GM20431 (cell line): ENCODE data around the gene CLDN15.
"Not testable (repeated sequence)": the region's sequence is repeated elsewhere in the genome, so short reads cannot be mapped to it uniquely, and the experiment has no call there.

ENCODE experiments used
- in situ Hi-C: fragments of 300-500 bp; cut with MseI, MboI; formaldehyde crosslinking; loops from one replicate; pipeline ENCODE4 v1.15.0; 2020; ENCODE audit warnings: low sequenced_read_pairs; ENCODE audit not compliant: unreplicated experiment

CLDN15 gene

DNA sequence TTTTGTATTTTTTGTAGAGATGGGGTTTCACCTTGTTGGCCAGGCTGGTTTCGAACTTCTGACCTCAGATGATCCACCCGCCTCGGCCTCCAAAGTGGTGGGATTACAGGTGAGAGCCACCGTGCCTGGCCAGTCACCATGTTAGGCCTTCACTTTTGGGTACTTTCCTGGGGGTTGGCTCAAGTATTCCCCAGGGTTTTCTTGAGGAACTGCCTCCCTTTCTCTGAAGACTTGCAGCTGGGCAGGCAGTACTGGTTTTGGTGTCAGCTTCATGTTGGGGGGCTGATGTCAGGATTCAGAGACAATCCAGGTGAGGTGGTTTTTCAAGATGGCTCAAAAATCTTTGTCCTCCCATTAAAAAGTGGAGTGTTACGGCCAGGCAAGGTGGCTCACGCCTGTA lies 12.0 kb downstream of the CLDN15 start:
- in situ Hi-C loops = no loop called here

DNA sequence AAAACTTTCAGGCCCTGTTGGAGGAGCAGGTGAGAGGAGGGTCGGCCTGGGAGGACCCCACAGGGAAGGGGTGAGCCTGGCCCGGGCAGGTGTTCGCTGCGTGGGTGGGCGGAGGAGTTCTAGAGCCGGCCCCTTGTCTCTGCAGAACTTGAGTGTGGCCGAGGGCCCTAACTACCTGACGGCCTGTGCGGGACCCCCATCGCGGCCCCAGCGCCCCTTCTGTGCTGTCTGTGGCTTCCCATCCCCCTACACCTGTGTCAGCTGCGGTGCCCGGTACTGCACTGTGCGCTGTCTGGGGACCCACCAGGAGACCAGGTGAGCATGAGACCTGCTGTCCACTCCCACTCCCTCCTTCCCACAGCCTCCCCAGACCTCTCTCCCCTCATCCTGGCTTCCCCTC lies 14.1 kb downstream of the CLDN15 start:
- in situ Hi-C loops = no loop called here

DNA sequence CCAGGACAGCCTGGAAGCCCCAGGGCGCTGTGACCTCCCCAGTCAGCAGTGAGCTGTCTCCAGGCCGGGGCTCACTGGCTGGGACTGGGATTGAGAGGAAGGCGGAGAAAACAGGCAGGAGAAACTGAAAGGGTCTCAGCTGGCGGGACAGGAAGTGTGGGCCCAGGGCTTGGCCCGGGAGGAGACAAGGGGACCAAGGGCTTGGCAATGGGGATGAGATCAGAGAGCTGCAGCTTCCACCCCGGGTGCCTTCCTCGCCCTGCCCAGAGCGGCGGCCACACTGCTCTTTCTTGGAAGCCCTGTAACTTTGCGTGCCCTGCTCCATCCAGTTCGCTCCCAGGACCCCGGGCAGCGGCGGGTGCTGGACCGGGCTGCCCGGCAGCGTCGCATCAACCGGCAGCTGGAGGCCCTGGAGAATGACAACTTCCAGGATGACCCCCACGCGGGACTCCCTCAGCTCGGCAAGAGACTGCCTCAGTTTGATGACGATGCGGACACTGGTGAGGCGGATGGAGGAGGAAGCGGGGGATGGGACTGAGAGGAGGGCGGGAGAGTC lies 15.2 kb downstream of the CLDN15 start:
- in situ Hi-C loops = no loop called here

DNA sequence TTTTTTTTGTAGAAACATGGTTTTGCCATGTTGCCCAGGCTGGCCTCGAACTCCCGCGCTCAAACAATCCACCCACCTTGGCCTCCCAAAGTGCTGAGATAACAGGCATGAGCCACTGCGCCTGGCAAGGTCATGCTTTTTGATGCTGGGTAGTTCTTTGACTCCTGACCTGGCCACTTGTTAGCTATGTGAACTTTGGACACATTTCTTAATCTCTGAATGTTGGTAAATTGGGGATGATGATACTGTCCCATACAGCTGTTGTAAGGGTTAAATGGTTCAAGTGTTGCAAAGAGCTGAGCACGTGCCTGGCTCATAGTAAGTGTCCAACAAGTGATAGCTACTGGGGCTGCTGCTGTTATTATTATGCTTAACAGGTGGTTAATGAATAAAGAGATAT lies 17.3 kb downstream of the CLDN15 start:
- in situ Hi-C loops = no loop called here

DNA sequence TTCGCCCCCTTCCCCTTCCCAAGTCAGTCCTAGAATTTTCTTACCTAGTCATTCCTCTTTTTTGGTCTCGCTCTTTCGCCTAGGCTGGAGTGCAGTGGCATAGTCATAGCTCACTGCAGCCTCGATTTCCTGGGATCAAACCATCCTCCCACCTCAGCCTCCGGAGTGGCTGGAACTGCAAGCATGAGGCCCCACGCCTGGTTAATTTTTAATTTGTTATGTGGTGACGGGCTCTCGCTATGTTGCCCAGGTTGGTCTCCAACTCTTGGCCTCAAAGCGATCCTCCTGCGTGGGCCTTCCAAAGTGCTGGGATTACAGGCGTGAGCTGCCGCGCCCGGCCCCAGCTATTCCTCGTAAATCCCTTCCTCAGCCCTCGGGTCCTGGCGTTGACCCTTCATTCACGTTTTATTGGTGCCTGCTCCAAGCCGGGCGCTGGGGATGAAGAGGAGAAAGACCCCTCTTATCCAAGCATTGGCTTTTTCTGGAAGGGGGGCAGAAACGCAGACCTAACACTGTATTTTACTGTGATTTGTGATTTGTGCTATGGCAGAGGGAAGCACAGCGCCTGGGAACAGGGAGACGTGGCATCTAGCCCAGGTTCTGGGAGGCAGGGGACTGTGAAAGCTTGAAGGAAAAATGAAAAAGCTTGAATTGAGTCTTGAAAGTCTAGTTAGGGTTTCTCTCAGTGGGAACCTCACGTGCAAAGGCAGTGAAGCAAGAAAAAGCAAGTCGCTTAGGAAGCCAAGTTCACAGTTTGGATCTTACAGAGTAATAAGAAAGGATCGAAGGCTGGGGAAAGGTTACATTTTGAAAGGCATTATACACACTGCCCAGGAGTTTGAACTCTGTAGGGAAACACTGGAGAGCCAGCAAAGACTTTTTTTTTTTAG lies 19.1 kb downstream of the CLDN15 start:
- in situ Hi-C loops = no loop called here

DNA sequence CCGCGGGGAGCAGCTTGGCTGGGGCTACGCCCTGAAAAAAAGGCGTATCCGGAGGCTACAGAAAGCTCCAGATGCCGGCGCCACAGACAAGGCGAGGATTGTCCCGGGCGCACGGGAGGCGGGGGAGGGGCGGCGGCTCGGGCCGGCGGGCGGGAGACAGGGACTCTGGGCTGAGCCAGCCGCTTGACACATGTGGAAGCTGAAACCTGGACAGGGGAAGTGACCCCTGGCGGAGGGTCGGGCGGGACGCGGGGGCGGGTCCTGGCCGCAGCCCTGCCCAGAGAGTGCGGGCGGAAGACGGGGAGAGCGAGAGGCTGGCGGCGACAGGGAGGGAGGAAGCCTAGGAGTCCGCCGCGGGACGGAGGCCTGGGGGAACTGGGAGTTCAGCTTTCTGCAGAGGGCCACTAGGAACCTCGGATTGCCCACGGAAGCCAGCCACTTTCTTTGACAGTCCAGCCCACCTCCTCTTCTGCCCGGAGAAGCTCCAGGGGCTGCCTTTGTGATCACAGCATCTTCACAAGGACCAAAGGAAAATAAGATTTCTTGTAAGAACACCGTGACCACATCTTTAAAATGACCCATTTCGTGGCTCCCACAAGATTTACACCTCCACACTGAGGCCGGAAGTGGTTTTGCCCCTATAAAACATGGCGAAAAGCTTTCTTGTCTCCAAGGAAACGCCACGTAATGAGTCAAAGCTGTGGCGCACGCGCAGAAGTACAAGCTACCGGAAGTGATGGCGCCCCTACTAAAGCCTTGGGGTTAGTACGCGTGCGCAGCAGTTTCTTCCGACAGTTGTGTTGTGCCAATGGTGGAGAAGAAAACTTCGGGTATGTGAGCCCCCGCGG lies 20.0 kb downstream of the CLDN15 start, which contains the start of the genes PLOD3 and ZNHIT1:
TSS of gene PLOD3 (minus strand) at position 194 of the 848 bp plus-strand sequence. CDS start 307 bp downstream, outside the sequence.
TSS of gene ZNHIT1 (plus strand) at position 778 of the 848 bp plus-strand sequence. CDS start at position 809, 31 bp downstream.
- in situ Hi-C loops = no loop called here

DNA sequence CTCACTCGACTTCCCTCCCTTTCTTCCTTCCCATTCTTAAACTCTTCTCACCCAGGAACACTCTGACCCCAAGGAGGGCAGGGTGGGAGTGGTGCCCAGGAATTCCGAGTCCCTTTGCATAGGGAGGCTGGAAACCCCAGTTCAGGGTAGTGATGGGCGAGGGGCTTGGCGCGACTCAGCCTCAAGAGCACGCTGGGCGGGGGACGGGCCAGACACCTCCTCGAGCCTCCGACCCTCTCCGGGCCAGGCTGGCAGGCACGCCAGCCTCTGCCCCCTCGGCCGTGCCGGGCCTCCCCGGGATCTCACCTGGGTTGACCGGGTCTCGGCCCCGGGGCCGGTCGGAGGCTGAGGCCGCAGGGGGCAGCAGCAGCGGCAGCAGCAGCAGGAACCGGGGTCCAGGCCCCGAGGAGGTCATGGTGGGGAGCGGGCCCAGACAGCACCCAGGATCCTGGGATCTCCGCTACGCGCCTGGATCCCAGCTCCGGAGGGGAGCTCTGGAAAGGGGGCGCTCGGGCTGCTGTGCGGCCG lies 20.7 kb downstream of the CLDN15 start:
- in situ Hi-C loops = no loop called here

DNA sequence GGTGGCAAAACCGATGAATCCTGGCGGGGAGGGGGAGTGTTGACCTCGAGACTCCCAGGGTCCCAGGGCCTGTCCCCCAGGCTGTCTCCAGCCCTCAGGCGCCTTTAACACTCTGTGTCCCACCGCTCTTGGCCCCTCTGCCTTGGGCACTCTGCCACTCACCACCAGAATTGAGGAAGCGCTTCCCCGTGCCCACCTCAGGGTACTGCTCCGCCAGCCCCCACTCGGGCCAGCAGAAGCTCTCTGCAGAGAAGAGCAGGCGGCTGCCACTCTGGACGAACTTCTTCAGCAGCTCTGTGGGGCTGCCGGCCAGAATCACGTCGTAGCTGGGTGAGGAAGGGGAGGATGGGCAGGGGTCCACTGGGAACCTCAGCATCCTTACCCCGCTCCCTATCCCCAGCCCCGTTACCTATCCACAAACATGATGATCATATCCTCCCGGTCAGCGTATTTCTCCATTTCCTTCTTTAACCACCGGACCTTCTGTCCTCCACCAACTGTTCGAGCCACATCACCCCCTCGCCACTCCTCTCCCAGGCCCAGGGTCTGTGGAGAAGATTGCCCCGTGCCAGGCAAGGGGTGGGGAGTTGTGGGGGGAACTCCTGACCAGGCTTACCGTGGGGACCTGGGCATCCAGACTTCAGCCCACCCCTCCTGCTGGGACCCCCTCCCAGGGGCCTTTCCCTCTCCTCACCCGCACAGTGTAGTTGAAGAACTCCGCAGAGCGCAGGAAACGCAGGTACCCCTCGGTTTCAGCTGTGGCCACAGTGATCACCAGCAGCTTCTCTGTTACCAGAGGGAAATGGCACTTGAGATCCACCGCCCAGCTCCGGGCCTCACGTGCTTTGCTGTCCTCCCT lies 21.4 kb downstream of the CLDN15 start:
- in situ Hi-C loops = no loop called here

DNA sequence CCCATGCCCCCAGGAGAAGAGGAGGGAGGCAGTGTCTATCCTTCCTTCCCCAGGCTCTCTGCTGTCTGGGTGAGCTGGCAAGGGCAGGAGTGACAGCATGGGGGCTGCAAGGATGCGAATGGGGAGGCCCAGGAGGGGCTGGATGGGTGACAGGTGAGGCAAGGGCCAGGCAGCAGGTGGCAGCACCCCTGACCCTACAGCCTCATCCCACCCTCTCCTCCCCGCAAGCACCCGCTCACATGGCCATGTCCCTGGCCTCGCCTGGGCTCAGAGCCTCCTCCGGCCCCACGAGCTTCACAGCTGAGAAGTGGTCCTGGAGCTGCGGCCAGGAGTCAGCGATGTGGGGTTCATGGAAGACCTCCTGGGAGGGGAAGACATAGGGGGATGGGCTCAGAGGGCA lies 25.6 kb downstream of the CLDN15 start:
- in situ Hi-C loops = no loop called here

DNA sequence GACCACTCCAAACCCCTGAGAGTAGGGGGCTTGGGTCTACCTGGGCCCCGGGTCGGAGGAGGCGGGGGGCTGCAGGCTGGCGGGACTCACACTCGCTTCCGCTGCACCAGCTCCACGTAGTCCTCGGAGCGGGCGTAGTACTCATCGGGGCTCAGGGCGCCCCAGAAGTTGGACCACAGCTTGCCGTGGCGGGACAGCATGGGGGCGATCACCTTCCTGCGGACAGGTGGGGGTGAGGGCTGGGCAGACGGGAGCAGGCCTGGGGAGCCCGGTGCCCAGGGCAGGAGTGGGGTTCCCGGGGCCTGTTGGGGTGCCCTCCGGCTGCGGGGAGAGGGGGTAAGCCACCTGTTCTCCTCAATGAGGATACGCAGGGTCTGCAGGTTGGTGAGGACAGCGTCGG lies 26.1 kb downstream of the CLDN15 start:
- in situ Hi-C loops = no loop called here

DNA sequence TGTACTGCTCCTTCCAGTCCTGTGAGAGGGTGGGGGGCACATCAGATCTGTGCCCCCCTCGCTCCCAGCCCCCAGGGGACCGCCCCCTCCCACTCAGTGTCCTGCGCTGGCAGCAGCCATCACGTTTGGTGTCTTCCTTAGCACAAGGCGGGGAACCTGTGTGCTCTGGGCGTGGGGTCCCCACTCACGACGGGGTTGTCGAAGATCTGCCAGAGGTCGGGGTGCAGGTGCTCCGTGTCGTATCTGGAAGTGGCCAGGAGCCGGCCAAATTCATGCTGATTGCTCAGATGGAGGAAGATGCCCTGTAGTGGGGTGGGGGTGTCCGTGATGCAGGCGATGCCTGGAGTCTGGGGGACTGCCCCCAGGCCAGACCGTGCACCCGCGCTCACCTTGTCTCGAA lies 27.5 kb downstream of the CLDN15 start:
- in situ Hi-C loops = no loop called here

DNA sequence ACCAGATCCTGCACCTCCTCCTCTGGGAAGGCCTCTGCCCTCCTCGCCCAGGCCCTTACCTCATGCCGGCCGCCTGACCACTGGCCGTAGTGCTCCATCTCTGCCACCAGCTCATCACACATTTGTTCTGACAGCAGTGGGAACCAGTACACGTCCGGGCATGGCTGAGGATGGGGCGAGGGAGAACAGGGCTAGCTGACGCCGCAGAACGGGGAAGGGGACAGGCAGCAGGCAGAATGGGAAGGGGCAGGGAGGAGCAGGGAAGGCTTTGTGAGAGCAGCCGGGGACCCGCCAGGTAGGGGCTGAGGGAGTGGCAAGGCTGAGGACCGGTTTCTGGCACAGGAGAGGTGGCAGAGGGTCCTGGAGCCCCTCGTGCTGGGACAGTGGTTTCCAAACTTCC lies 28.8 kb downstream of the CLDN15 start:
- in situ Hi-C loops = no loop called here

DNA sequence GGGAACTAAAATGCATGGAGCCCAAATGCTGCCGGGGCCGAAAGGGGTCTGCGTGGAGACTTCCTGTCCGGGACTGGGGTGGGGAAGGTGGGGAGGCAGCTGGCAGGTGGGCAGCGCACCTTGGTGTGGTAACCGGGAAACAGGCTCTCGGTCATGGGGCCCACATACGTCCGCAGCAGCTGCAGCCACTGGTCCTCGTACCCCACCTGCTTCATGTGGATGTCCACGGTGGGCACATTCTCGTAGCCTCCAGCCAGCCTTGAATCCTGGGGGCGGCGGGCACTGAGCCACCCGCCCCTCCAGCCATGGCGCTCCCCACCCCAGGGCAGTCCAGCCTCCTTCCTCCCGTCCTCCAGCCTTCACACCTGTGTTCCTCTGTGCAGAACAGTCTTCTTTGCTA lies 30.1 kb downstream of the CLDN15 start:
- in situ Hi-C loops = no loop called here

DNA sequence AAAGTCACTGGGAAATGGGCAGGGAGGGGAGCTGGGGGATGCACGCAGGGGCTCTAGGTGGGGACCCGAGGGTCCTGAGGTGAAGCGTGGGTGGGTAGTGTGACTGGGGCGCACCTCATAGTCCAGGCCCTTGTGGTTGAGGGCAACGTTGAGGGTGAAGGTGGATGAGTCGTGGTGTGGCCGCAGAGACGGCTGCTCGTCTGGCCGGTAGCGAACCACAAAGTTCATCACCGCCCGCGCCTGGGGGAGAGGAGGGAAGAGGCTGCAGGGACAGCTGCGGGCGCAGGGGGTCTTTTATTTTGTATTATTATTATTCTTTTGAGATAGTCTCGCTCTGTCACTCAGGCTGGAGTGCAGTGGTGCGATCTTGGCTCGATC lies 30.9 kb downstream of the CLDN15 start:
- in situ Hi-C loops = no loop called here

DNA sequence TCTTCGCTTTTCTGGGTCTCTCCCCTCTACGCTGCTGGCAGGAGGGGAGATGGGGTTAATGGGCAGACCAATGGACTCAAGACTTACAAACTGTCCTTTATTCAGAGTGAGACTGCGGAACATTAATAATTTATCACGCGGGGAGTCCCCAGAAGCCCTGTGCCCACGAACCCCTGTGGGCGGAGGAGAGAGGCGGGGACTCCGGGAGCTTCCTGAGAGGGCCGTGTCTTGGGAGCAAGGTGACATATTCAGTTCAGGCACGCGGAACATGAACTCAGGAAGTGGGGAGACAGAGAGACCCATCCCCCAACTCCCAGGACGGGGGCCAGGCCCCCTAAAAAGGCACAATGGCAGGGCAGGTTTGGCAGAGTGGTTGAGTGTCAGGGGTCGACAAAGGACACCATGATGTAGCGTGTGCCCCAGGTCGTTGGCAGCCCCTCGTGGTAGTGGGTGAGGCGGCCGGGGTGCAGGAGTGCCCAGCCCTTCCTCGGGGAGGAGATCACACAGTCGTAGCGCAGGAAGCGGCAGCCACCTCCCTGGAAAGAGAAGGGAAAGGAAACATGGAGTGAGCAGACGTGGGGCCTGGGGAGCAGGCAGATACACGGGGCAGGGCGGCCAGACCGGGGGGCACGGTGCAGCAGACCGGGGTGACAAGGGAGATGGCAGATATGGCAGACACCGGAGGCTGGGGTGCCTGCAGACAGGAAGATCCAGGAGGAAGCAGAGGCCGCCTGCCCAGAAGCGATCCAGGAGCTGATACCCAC lies 31.5 kb downstream of the CLDN15 start:
- in situ Hi-C loops = no loop called here

DNA sequence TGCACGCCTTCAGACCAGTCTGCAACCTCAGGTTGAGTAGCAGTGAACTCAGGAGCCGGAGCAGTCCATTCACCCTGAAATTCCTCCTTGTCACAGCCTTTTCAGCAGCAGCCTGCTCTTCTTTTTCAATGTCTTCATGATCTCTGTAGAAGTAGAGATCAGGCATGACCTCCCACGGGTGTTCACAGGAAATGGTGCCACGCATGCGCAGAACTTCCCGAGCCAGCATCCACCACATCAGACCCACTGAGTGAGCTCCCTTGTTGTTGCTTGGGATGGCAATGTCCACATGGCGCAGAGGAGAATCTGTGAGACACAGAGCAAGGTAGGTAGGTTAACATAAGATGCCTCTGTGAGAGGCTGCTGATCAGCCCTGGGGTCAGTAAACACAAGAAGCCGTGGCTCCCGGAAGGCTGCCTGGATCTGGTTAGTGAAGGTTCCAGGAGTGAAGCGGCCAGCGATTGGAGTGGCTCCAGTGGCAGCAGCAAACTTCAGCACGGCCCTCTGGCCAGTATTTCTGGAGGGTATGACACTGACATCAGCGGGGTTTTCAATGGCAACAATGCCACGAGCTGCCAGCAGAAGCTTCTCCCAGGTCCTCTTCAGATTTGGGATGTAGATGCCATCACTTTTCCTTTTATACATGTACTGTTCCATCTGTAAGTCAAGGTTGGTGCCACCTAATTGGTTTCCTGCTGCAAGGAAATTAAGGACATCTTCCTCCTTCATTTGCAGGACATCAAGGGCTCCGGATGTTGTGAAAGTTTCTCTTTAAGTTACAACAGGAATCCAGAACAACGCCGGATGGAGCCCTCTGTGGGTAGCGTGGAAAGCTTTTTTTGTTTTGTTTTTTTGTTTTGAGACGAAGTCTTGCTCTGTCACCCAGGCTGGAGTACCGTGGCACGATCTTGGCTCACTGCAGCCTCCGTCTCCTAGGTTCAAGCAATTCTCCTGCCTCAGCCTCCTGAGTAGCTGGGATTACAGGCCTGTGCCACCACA lies 33.6 kb downstream of the CLDN15 start:
- in situ Hi-C loops = not testable (repeated sequence)

DNA sequence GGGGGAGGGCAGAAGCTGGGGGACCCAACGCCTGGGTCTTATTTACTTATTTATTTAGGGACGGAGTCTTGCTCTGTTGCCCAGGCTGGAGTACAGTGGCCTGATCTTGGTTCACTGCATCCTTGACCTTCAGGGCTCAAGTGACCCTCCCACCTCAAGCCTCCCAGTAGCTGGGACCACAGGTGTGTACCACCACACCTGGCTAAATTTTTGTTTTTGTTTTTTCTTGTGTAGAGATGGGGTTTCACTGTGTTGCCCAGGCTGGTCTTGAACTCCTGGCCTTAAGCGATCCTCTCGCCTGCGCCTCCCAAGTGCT lies 35.0 kb downstream of the CLDN15 start:
- in situ Hi-C loops = no loop called here
